GM23338 (cell line): Measurements from ENCODE around the gene PROCR. TPM values are rescaled to one million over a fixed set of nuclear protein-coding genes. Genes with fewer than 3 reads are reported as not detected.

Source experiments
- ATAC-seq: fragments of 200-7000 bp; cut with Tn5 transposase; 3 replicates; pipeline ENCODE4 v1.9.1; 2020
- DNase-seq: peaks from one replicate; pipeline ENCODE4 v3.0.0-alpha.2; 2015; ENCODE audit warnings: low spot score
- H2AFZ ChIP-seq: fragments of 200-600 bp; sonication (generic); 2 replicates; pipeline ENCODE4 v1.8.0; 2016; ENCODE audit warnings: antibody characterized with exemption, mild to moderate bottlenecking, moderate library complexity
- H3F3A ChIP-seq: fragments of 200-600 bp; sonication (generic); replicated peaks from 2 replicates; pipeline ENCODE4 v1.8.0; 2017; ENCODE audit warnings: antibody characterized with exemption, mixed run types, low read depth
- H3K27ac ChIP-seq: fragments of 200-600 bp; sonication (generic); 2 replicates; pipeline ENCODE4 v1.6.1; 2016; ENCODE audit warnings: low read depth
- H3K27me3 ChIP-seq: fragments of 200-600 bp; sonication (generic); 2 replicates; pipeline ENCODE4 v1.8.0; 2016; ENCODE audit warnings: mild to moderate bottlenecking, mixed run types, moderate library complexity; ENCODE audit not compliant: insufficient read depth
- H3K36me3 ChIP-seq: fragments of 200-600 bp; sonication (generic); 2 replicates; pipeline ENCODE4 v1.8.0; 2016; ENCODE audit warnings: mild to moderate bottlenecking; ENCODE audit not compliant: insufficient read depth
- H3K4me1 ChIP-seq: fragments of 200-600 bp; sonication (generic); 2 replicates; pipeline ENCODE4 v1.8.0; 2016; ENCODE audit warnings: mild to moderate bottlenecking, moderate library complexity; ENCODE audit not compliant: insufficient read depth
- H3K4me2 ChIP-seq: fragments of 200-600 bp; sonication (generic); 2 replicates; pipeline ENCODE4 v1.7.1; 2017; ENCODE audit warnings: mixed run types
- H3K4me3 ChIP-seq: fragments of 200-600 bp; sonication (generic); 2 replicates; pipeline ENCODE4 v1.6.1; 2016; ENCODE audit warnings: mixed run types
- H3K79me2 ChIP-seq: fragments of 200-600 bp; sonication (generic); replicated peaks from 2 replicates; pipeline ENCODE4 v1.8.0; 2017; ENCODE audit warnings: mild to moderate bottlenecking; ENCODE audit not compliant: insufficient read depth
- H3K9me2 ChIP-seq: fragments of 200-600 bp; sonication (generic); 2 replicates; pipeline ENCODE4 v1.8.0; 2017; ENCODE audit not compliant: insufficient read depth
- H4K20me1 ChIP-seq: fragments of 200-600 bp; sonication (generic); replicated peaks from 2 replicates; pipeline ENCODE4 v1.8.0; 2017; ENCODE audit warnings: mild to moderate bottlenecking; ENCODE audit not compliant: insufficient read depth
- H3K27ac Mint-ChIP-seq: 2 replicates; pipeline ENCODE4 v1.8.0; 2020; ENCODE audit warnings: inconsistent platforms, mild to moderate bottlenecking, moderate library complexity, mixed read lengths
- H3K27me3 Mint-ChIP-seq: 3 replicates; pipeline ENCODE4 v1.8.0; 2022; ENCODE audit warnings: low read depth, mild to moderate bottlenecking, moderate library complexity, mixed read lengths, inconsistent platforms; ENCODE audit not compliant: insufficient read depth, poor library complexity
- H3K36me3 Mint-ChIP-seq: 3 replicates; pipeline ENCODE4 v1.8.0; 2021; ENCODE audit warnings: low read depth, mild to moderate bottlenecking, inconsistent platforms, moderate library complexity, mixed read lengths
- H3K4me1 Mint-ChIP-seq: 3 replicates; pipeline ENCODE4 v1.8.0; 2020; ENCODE audit warnings: mild to moderate bottlenecking, inconsistent platforms, mixed read lengths
- H3K4me3 Mint-ChIP-seq: 3 replicates; pipeline ENCODE4 v1.8.0; 2021; ENCODE audit warnings: moderate library complexity, mild to moderate bottlenecking, inconsistent platforms, mixed read lengths
- H3K9me3 Mint-ChIP-seq: 3 replicates; pipeline ENCODE4 v1.8.0; 2020; ENCODE audit warnings: moderate library complexity, mild to moderate bottlenecking, inconsistent platforms, mixed read lengths
- CREB1 ChIP-seq: fragments of 250-450 bp; sonication (Bioruptor Pico); IDR thresholded peaks from 2 replicates; pipeline ENCODE4 v1.5.0; 2020; ENCODE audit warnings: low read depth, mild to moderate bottlenecking, moderate library complexity
- EZH2 ChIP-seq: fragments of 200-600 bp; sonication (generic); IDR thresholded peaks from one replicate; pipeline ENCODE4 v1.8.0; 2017; ENCODE audit warnings: antibody characterized with exemption, mild to moderate bottlenecking, low read depth; ENCODE audit not compliant: unreplicated experiment
- EZH2phosphoT487 ChIP-seq: fragments of 200-600 bp; sonication (generic); IDR thresholded peaks from one replicate; pipeline ENCODE4 v1.8.1; 2018; ENCODE audit warnings: antibody characterized with exemption; ENCODE audit not compliant: unreplicated experiment
- NANOG ChIP-seq: IDR thresholded peaks from 2 replicates; pipeline ENCODE4 v1.6.1; 2016; ENCODE audit warnings: antibody characterized with exemption, borderline replicate concordance
- POLR2AphosphoS5 ChIP-seq: IDR thresholded peaks from 2 replicates; pipeline ENCODE4 v1.6.1; 2016; ENCODE audit warnings: antibody characterized with exemption, low read depth
- STAT1 ChIP-seq: IDR thresholded peaks from one replicate; pipeline ENCODE4 v1.6.1; 2016; ENCODE audit warnings: antibody characterized with exemption; ENCODE audit not compliant: unreplicated experiment
- ZNF114 ChIP-seq: fragments of 250-450 bp; sonication (Bioruptor Pico); IDR thresholded peaks from 2 replicates; pipeline ENCODE4 v1.5.0; 2020; ENCODE audit warnings: mild to moderate bottlenecking, moderate library complexity
- polyA plus RNA-seq: library from polyadenylated mRNA; unstranded; fragments of >200 nt; fragmentation: Nextera tagmentation; extraction: Ambion mirVana; gene quantifications from 2 replicates; pipeline ENCODE4 v1.2.1, GENCODE V29; 2016
- total RNA-seq: library from RNA; depleted of rRNA; stranded (reverse); fragments of >200 nt; shearing (Covaris generic); gene quantifications from 2 replicates; pipeline ENCODE4 v1.2.3, GENCODE V29; 2014
- TF ChIP-seq, protein P1 (sequence below): fragments of 250-450 bp; sonication (Bioruptor Pico); IDR thresholded peaks from 2 replicates; pipeline ENCODE4 v1.5.0; 2020; ENCODE audit warnings: mild to moderate bottlenecking, moderate library complexity
- TF ChIP-seq, protein P2 (sequence below), 2 experiments: fragments of 200-600 bp in 1 of 2; sonication (generic) in 1 of 2; conservative IDR thresholded peaks; 2 replicates each; pipeline versions ENCODE4 v1.5.1 to v1.6.1; 2016 to 2017; ENCODE audit warnings: antibody characterized with exemption in 2 of 2, low read depth in 2 of 2, mild to moderate bottlenecking in 2 of 2, moderate library complexity in 1 of 2

PROCR gene
- total and polyA plus RNA-seq, 2 experiments from 2014 or later: 32.9 to 36.1 TPM

DNA sequence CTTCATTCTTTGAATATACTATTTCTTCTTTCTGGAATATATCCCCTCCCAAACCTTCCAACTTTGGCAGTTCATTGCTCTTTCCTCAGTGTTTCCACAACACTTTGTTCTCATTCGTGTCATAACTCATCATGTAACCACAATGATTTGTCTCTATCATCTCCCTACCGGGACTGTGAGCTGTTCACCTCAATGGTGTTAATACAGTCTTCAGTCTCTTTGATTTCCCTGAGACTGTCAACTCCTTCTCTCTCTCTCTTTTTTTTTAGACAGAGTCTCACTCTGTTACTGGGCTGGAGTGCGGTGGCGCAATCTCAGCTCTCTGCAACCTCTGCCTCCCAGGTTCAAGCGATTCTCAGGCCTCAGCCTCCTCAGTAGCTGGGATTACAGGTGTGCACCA, 52.1 kb downstream of the PROCR start (continued):
- TF ChIP-seq, protein P1, sequence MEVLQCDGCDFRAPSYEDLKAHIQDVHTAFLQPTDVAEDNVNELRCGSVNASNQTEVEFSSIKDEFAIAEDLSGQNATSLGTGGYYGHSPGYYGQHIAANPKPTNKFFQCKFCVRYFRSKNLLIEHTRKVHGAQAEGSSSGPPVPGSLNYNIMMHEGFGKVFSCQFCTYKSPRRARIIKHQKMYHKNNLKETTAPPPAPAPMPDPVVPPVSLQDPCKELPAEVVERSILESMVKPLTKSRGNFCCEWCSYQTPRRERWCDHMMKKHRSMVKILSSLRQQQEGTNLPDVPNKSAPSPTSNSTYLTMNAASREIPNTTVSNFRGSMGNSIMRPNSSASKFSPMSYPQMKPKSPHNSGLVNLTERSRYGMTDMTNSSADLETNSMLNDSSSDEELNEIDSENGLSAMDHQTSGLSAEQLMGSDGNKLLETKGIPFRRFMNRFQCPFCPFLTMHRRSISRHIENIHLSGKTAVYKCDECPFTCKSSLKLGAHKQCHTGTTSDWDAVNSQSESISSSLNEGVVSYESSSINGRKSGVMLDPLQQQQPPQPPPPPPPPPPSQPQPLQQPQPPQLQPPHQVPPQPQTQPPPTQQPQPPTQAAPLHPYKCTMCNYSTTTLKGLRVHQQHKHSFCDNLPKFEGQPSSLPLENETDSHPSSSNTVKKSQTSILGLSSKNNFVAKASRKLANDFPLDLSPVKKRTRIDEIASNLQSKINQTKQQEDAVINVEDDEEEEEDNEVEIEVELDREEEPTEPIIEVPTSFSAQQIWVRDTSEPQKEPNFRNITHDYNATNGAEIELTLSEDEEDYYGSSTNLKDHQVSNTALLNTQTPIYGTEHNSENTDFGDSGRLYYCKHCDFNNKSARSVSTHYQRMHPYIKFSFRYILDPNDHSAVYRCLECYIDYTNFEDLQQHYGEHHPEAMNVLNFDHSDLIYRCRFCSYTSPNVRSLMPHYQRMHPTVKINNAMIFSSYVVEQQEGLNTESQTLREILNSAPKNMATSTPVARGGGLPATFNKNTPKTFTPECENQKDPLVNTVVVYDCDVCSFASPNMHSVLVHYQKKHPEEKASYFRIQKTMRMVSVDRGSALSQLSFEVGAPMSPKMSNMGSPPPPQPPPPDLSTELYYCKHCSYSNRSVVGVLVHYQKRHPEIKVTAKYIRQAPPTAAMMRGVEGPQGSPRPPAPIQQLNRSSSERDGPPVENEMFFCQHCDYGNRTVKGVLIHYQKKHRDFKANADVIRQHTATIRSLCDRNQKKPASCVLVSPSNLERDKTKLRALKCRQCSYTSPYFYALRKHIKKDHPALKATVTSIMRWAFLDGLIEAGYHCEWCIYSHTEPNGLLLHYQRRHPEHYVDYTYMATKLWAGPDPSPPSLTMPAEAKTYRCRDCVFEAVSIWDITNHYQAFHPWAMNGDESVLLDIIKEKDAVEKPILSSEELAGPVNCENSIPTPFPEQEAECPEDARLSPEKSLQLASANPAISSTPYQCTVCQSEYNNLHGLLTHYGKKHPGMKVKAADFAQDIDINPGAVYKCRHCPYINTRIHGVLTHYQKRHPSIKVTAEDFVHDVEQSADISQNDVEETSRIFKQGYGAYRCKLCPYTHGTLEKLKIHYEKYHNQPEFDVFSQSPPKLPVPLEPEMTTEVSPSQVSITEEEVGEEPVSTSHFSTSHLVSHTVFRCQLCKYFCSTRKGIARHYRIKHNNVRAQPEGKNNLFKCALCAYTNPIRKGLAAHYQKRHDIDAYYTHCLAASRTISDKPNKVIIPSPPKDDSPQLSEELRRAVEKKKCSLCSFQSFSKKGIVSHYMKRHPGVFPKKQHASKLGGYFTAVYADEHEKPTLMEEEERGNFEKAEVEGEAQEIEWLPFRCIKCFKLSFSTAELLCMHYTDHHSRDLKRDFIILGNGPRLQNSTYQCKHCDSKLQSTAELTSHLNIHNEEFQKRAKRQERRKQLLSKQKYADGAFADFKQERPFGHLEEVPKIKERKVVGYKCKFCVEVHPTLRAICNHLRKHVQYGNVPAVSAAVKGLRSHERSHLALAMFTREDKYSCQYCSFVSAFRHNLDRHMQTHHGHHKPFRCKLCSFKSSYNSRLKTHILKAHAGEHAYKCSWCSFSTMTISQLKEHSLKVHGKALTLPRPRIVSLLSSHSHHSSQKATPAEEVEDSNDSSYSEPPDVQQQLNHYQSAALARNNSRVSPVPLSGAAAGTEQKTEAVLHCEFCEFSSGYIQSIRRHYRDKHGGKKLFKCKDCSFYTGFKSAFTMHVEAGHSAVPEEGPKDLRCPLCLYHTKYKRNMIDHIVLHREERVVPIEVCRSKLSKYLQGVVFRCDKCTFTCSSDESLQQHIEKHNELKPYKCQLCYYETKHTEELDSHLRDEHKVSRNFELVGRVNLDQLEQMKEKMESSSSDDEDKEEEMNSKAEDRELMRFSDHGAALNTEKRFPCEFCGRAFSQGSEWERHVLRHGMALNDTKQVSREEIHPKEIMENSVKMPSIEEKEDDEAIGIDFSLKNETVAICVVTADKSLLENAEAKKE (CRISPR knock-in tag): no peak
- TF ChIP-seq ZNF114 (no peak), EZH2phosphoT487 (no peak)
- TF ChIP-seq, protein P2, sequence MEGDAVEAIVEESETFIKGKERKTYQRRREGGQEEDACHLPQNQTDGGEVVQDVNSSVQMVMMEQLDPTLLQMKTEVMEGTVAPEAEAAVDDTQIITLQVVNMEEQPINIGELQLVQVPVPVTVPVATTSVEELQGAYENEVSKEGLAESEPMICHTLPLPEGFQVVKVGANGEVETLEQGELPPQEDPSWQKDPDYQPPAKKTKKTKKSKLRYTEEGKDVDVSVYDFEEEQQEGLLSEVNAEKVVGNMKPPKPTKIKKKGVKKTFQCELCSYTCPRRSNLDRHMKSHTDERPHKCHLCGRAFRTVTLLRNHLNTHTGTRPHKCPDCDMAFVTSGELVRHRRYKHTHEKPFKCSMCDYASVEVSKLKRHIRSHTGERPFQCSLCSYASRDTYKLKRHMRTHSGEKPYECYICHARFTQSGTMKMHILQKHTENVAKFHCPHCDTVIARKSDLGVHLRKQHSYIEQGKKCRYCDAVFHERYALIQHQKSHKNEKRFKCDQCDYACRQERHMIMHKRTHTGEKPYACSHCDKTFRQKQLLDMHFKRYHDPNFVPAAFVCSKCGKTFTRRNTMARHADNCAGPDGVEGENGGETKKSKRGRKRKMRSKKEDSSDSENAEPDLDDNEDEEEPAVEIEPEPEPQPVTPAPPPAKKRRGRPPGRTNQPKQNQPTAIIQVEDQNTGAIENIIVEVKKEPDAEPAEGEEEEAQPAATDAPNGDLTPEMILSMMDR (conservative IDR thresholded peaks at IDR 0.05; ENCODE audit: low read depth in 2 of 2): no peak

DNA sequence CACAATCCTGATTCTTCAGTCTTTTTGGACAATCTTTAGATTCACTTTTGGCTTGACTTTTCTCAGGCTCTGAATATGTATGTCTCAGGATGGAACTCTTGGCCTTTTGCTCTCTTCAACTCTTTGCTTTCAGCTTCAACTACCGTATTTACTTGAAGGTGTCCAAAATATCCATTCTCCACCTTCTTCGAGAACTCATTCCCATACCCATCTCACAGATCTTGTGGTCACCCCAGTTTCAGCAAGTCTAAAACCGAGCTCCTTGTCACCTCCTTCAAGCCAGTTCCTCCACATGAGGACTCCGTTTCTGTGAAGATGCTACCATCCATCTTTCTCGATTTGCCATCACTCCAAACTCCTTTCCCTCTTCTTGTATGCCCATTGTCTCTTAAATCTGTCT, 52.7 kb downstream of the PROCR start:
- H3K27ac Mint-ChIP-seq: no peak overlapping the region
- TF ChIP-seq CREB1 (CRISPR knock-in tag): no peak
- TF ChIP-seq, protein P1 (CRISPR knock-in tag): no peak
- no peak for TF ChIP-seq NANOG
- TF ChIP-seq STAT1: no peak
- TF ChIP-seq POLR2AphosphoS5: no peak
- TF ChIP-seq EZH2: no peak

More for the DNA sequence above, 52.7 kb downstream of the PROCR start:
- ATAC-seq: no peak
- Histone ChIP-seq H3F3A (0 out of 2 replicates have a peak, but pooled peaks cover 9% of the 10 kb centered on the region), H3K9me2 (no peaks in the 10 kb centered on the region), H3K36me3 (no peaks in the 10 kb centered on the region), H3K4me1 (peaks cover 40% of the 10 kb centered on the region), H3K27me3 (peaks cover 10% of the 10 kb centered on the region; the same call in 1 of the 2 replicates), H2AFZ (no peak overlapping the region), H4K20me1 (peaks cover 4% of the 10 kb centered on the region; the same call in 1 of the 2 replicates), H3K27ac (no peak overlapping the region), H3K4me3 (no peak overlapping the region), H3K4me2 (no peak overlapping the region), H3K79me2 (no peaks in the 10 kb centered on the region; the same call in 1 of the 2 replicates)
- no peaks in the 10 kb centered on the region for H3K36me3 Mint-ChIP-seq
- H3K4me1 Mint-ChIP-seq: peaks cover 17% of the 10 kb centered on the region
- H3K9me3 Mint-ChIP-seq: no peaks in the 10 kb centered on the region; the same call in 1 of the 3 replicates
- no peak for DNase-seq
- peaks cover 23% of the 10 kb centered on the region for H3K27me3 Mint-ChIP-seq
- H3K4me3 Mint-ChIP-seq: no peak overlapping the region
